Left ventricle myocardium inferior (tissue), 1 donor: Measurements from ENCODE around the gene CELSR3. TPM values are rescaled to one million over a fixed set of nuclear protein-coding genes. Genes with fewer than 3 reads are reported as not detected.

Source experiments
- DNase-seq: peaks from one replicate; pipeline ENCODE4 v3.0.0-alpha.2; 2020
- H3K27ac ChIP-seq: fragments of 200-600 bp; replicated peaks from 2 replicates; pipeline ENCODE4 v1.8.0; 2021
- H3K27me3 ChIP-seq: fragments of 200-600 bp; 2 replicates; pipeline ENCODE4 v1.8.0; 2021; ENCODE audit warnings: low read depth
- H3K36me3 ChIP-seq: fragments of 200-600 bp; 2 replicates; pipeline ENCODE4 v1.8.0; 2021
- H3K4me1 ChIP-seq: fragments of 200-600 bp; 2 replicates; pipeline ENCODE4 v1.8.0; 2021
- H3K4me3 ChIP-seq: fragments of 200-600 bp; 2 replicates; pipeline ENCODE4 v1.8.0; 2021; ENCODE audit warnings: mild to moderate bottlenecking, moderate library complexity
- H3K9me3 ChIP-seq: fragments of 200-600 bp; replicated peaks from 2 replicates; pipeline ENCODE4 v1.8.0; 2021
- intact Hi-C: fragments of 100-400 bp; cut with micrococcal nuclease; formaldehyde crosslinking; loops from one replicate; pipeline ENCODE4 v1.11.0; 2022
- total RNA-seq: library from RNA; stranded (reverse); fragmentation: NEBNext Ultra II Directional; extraction: Animal tissue kit (Norgen Biotek cat#: 25700); gene quantifications from one replicate; pipeline ENCODE4 v1.2.1, GENCODE V29; 2021
- TF ChIP-seq, protein P1 (sequence below): fragments of 200-600 bp; IDR thresholded peaks from 2 replicates; pipeline ENCODE4 v1.8.0; 2021; ENCODE audit warnings: antibody characterized with exemption, mild to moderate bottlenecking, borderline replicate concordance
- donor health status: DM: no; HTN: yes; CAD: no; lungs with severe emphysema.

The CELSR3 gene
- total RNA-seq, 1 donor from 2014 or later = 0.14 TPM

- intact Hi-C loops = no loop called here
- no peak overlapping the region for H3K4me3 ChIP-seq
- H3K27me3 ChIP-seq = no peaks in the 10 kb centered on the region
- H3K36me3 ChIP-seq = peaks cover 47% of the 10 kb centered on the region
- no peak for DNase-seq
- no peak overlapping the region for H3K27ac ChIP-seq
- no peaks in the 10 kb centered on the region for H3K4me1 ChIP-seq
- H3K9me3 ChIP-seq = no peaks in the 10 kb centered on the region
- TF ChIP-seq, protein P1, sequence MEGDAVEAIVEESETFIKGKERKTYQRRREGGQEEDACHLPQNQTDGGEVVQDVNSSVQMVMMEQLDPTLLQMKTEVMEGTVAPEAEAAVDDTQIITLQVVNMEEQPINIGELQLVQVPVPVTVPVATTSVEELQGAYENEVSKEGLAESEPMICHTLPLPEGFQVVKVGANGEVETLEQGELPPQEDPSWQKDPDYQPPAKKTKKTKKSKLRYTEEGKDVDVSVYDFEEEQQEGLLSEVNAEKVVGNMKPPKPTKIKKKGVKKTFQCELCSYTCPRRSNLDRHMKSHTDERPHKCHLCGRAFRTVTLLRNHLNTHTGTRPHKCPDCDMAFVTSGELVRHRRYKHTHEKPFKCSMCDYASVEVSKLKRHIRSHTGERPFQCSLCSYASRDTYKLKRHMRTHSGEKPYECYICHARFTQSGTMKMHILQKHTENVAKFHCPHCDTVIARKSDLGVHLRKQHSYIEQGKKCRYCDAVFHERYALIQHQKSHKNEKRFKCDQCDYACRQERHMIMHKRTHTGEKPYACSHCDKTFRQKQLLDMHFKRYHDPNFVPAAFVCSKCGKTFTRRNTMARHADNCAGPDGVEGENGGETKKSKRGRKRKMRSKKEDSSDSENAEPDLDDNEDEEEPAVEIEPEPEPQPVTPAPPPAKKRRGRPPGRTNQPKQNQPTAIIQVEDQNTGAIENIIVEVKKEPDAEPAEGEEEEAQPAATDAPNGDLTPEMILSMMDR = no peak
These were observed 37.9 kb downstream of the CELSR3 start for GRCh38 chr3:48624767-48625166.

DNA sequence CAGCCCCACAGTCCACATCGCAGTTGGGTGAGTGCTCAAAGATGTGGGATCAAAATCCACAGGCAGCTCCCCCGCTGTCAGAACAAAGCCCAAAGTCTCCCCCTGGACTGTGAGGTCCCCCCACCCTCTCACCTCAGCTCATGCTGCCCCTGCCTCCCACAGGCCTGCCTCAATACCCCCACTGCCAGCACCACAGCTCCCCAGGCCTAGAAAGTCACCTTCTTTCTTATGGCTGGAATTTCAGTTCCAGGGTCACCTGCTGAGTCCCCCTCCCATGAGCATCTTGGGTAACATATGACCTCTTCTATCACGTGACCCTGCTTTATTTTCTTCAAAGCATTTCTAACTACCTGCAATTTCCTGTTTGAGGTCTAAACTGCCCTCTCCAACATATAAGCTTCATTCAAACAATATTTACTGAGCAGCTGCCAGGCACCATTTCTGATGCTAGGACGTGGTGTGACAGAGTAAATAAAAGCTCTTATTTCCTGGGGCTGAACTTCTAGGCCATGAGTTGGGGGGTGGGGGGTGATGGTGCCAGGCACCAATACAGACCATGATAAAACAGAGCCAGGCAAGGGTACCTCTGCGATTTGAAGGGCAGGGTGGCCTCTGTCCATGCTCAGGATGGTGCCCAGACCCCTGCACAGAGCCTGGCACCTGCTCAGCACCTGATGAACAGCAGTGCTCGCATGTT lies 38.7 kb downstream of the CELSR3 start:
- no peaks in the 10 kb centered on the region for H3K9me3 ChIP-seq
- no peak overlapping the region for H3K4me3 ChIP-seq
- no peaks in the 10 kb centered on the region for H3K4me1 ChIP-seq
- no peak for DNase-seq
- H3K27me3 ChIP-seq = no peaks in the 10 kb centered on the region
- intact Hi-C loops = no loop called here
- TF ChIP-seq, protein P1 = no peak
- peaks cover 42% of the 10 kb centered on the region for H3K36me3 ChIP-seq
- H3K27ac ChIP-seq = no peak overlapping the region

DNA sequence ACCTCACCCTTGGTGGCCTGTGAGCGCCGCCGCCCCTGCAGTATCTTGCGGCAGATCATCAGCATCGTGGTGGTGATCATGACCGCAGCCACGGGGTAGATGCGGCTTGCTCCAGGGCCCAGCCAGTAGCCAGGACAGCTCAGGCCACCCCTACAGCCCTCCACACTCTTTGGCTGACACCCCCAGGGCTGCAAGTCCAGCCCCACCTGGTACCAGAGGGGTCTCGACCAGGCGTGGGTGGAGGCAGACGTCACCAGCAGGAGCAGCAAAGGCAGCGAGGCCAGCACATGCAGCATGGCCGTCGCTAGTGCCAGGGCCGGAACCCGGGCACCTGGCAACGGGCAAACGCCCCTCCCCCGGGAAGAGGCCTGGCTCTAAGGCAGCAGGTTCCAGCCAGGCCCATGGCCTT lies 41.2 kb downstream of the CELSR3 start, which contains the start of gene TMEM89:
TMEM89 (minus strand) TSS at position 309 of the 409 bp plus-strand sequence; CDS start at position 296, 13 bp downstream.
- Histone ChIP-seq H3K27me3 (no peaks in the 10 kb centered on the region), H3K27ac (no peak within 1 kb of the TSS), H3K4me1 (no peaks in the 10 kb centered on the region), H3K36me3 (peaks cover 16% of the 10 kb centered on the region), H3K4me3 (no peak within 1 kb of the TSS), H3K9me3 (peaks cover 25% of the 10 kb centered on the region)
- TF ChIP-seq, protein P1 = no peak
- intact Hi-C loops = no loop called here
- no peak for DNase-seq

GRCh38 chr3:48619541-48620524 lies 42.9 kb downstream of the CELSR3 start:
- no peak overlapping the region for H3K4me3 ChIP-seq
- TF ChIP-seq, protein P1 = no peak
- H3K36me3 ChIP-seq = peaks cover under 1% of the 10 kb centered on the region
- H3K4me1 ChIP-seq = no peaks in the 10 kb centered on the region
- H3K27me3 ChIP-seq = no peaks in the 10 kb centered on the region
- no peak overlapping the region for H3K27ac ChIP-seq
- intact Hi-C loops = no loop called here
- H3K9me3 ChIP-seq = peaks cover 25% of the 10 kb centered on the region
- DNase-seq = no peak

GRCh38 chr3:48617559-48617958 lies 45.1 kb downstream of the CELSR3 start:
- peaks cover 25% of the 10 kb centered on the region for H3K9me3 ChIP-seq
- no peak overlapping the region for H3K4me3 ChIP-seq
- intact Hi-C loops = no loop called here
- TF ChIP-seq, protein P1 = no peak
- DNase-seq = no peak
- no peak overlapping the region for H3K27ac ChIP-seq
- no peaks in the 10 kb centered on the region for H3K27me3 ChIP-seq
- H3K36me3 ChIP-seq = no peaks in the 10 kb centered on the region
- H3K4me1 ChIP-seq = no peaks in the 10 kb centered on the region
